Measurements from ENCODE around the gene FHOD1. TPM values are rescaled to one million over a fixed set of nuclear protein-coding genes. Genes with fewer than 3 reads are reported as not detected.

Gene FHOD1
- polyA plus RNA-seq, 1 of the 3 experiments (the other 2 are of a cell fraction) = 70.9 TPM

DNA sequence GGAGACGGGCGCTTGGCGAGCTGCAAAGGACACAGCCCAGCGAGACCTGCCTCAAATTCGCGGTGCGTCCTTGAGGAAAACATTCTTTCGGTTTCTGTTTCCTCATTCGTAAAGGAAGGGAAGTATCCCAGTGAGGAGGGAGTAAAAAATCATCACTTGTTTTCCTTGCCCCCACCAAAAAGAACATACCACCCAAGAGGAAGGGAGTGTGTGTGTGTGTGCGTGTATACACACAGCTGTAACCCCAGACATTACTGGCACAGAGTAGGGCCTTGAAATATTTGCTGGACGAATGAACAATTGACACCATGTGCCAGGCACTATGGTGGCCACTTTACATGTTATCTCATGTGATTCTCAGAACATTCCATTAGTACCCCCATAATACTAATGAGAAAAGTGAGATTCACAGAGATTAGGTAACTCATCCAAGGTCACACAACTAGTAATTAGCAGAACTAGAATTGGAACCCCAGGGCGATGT is 61.6 kb downstream of the FHOD1 start:
- peak overlapping the region in 1 of 2 experiments; percentile 48; a peak in 2 of 4 replicates for H3K4me3 ChIP-seq (ENCODE audit: low read depth in 2 of 2, low read length in 1 of 2)
- CTCF ChIA-PET = interaction anchor here (0.7 to 4.2 kb wide), 19 partner anchors 9 to 290 kb away, joined by 3 to 27 read pairs (median 5); partner anchors contain the start of genes CES3, NOL3 and ZDHHC1
- no peak for TF ChIP-seq SMC3 (IDR thresholded peaks at IDR 0.05; ENCODE audit: low read depth, low read length)
- 0 out of 2 replicates have a peak, but pooled peaks have one; percentile 2 for TF ChIP-seq CTCF (IDR thresholded peaks at IDR 0.05)

GRCh38 chr16:67184995-67185650 is 62.2 kb downstream of the FHOD1 start:
- Histone ChIP-seq H4K20me1 (ENCODE audit: insufficient read depth) (no peaks in the 10 kb centered on the region; the same call in 1 of the 2 replicates), H3K4me3 (ENCODE audit: low read depth in 2 of 2, low read length in 1 of 2) (peak overlapping the region in 1 of 2 experiments; percentile 48; a peak in 3 of 4 replicates), H3K27me3 (ENCODE audit: insufficient read depth) (no peaks in the 10 kb centered on the region), H3K4me2 (peak overlapping the region; percentile 92), H3K9me3 (no peaks in the 10 kb centered on the region), H3F3A (replicated peaks; ENCODE audit: insufficient read depth) (peaks cover 33% of the 10 kb centered on the region), H3K36me3 (replicated peaks in 1 of 2; ENCODE audit: control insufficient read depth in 1 of 2, insufficient read depth in 2 of 2, low read length in 1 of 2) (no peaks in the 10 kb centered on the region), H3K4me1 (ENCODE audit: control insufficient read depth in 1 of 2, insufficient read depth in 2 of 2, low read depth in 1 of 2, low read length in 1 of 2) (peaks cover 22 to 26% of the 10 kb centered on the region in 2 experiments), H3K9me2 (no peaks in the 10 kb centered on the region), H3K9ac (no peak overlapping the region), H2AFZ (ENCODE audit: low read depth) (no peak overlapping the region), H3K27ac (ENCODE audit: low read depth in 2 of 2, low read length in 1 of 2) (peak overlapping the region in 1 of 2 experiments; percentile 97; a peak in 1 of 4 replicates), H3K79me2 (ENCODE audit: insufficient read depth) (peaks cover 18% of the 10 kb centered on the region)
- POLR2A ChIA-PET = interaction anchor here (0.8 to 2.0 kb wide), 7 partner anchors 10 to 42 kb away, joined by 3 to 12 read pairs (median 4); partner anchors contain the start of genes HSF4, NOL3 and TMEM208
- CTCF ChIA-PET = interaction anchor here (0.6 to 4.2 kb wide), 25 partner anchors 9 to 290 kb away, joined by 3 to 27 read pairs (median 4); partner anchors contain the start of genes CES3, NOL3, TMEM208 and ZDHHC1
- TF ChIP-seq SIN3A (IDR thresholded peaks at IDR 0.05; ENCODE audit: borderline replicate concordance, low read depth, low read length) (peak; percentile 98), SMC3 (IDR thresholded peaks at IDR 0.05; ENCODE audit: low read depth, low read length) (peak; percentile 81), MAX (IDR thresholded peaks at IDR 0.05; ENCODE audit: low read depth) (peak; percentile 81), CTCF (IDR thresholded peaks at IDR 0.05) (peak; percentile 75), TEAD4 (IDR thresholded peaks at IDR 0.05; ENCODE audit: borderline replicate concordance, insufficient read depth) (no peak), REST (IDR thresholded peaks at IDR 0.05; ENCODE audit: low read depth, low read length) (peak; percentile 99), FOXJ3 (CRISPR knock-in tag; IDR thresholded peaks at IDR 0.05) (no peak), MEF2A (IDR thresholded peaks at IDR 0.05; ENCODE audit: borderline replicate concordance, low read depth) (no peak), RAD21 (IDR thresholded peaks at IDR 0.05; ENCODE audit: low read length) (peak; percentile 64), TAF1 (IDR thresholded peaks at IDR 0.05; ENCODE audit: borderline replicate concordance, low read depth, low read length) (0 out of 2 replicates have a peak, but pooled peaks have one; percentile 18), MXI1 (IDR thresholded peaks at IDR 0.05; ENCODE audit: low read depth, low read length) (peak; percentile 28; the same call in 1 of the 2 replicates), FOXM1 (IDR thresholded peaks at IDR 0.05; ENCODE audit: low read depth) (no peak), POLR2AphosphoS5 (IDR thresholded peaks at IDR 0.05; ENCODE audit: low read depth, low read length) (no peak)
- DNase-seq = peak; percentile 73
- WGBS (ENCODE audit: low lambda C conversion rate) = 76% methylated on average over 18 of the region's 43 CpGs

More for the DNA sequence above, 61.6 kb downstream of the FHOD1 start:
- Histone ChIP-seq H3K4me2 (peak overlapping the region; percentile 92), H3K9me3 (no peaks in the 10 kb centered on the region), H4K20me1 (ENCODE audit: insufficient read depth) (no peaks in the 10 kb centered on the region; the same call in 1 of the 2 replicates), H3K9ac (no peak overlapping the region), H3K27ac (ENCODE audit: low read depth in 2 of 2, low read length in 1 of 2) (peak overlapping the region in 1 of 2 experiments; percentile 57; a peak in 2 of 4 replicates), H3K79me2 (ENCODE audit: insufficient read depth) (peaks cover 18% of the 10 kb centered on the region), H3K36me3 (replicated peaks in 1 of 2; ENCODE audit: control insufficient read depth in 1 of 2, insufficient read depth in 2 of 2, low read length in 1 of 2) (no peaks in the 10 kb centered on the region), H3F3A (replicated peaks; ENCODE audit: insufficient read depth) (peaks cover 33% of the 10 kb centered on the region), H3K4me1 (ENCODE audit: control insufficient read depth in 1 of 2, insufficient read depth in 2 of 2, low read depth in 1 of 2, low read length in 1 of 2) (peaks cover 22 to 26% of the 10 kb centered on the region in 2 experiments), H3K9me2 (no peaks in the 10 kb centered on the region), H2AFZ (ENCODE audit: low read depth) (no peak overlapping the region), H3K27me3 (ENCODE audit: insufficient read depth) (no peaks in the 10 kb centered on the region)
- no peak for DNase-seq
- WGBS (ENCODE audit: low lambda C conversion rate) = 58% methylated on average over 11 of the region's 12 CpGs
- POLR2A ChIA-PET = interaction anchor here (0.8 to 2.0 kb wide), 4 partner anchors 10 to 41 kb away, joined by 4 to 12 read pairs (median 6); partner anchors contain the start of gene TMEM208
